HCT116 (cell line): Measurements from ENCODE around the gene SH3GL1.

Experiments
- CTCF ChIP-seq, 3 experiments: fragments of 200-600 bp in 1 of 3; sonication (generic) in 1 of 3; IDR thresholded peaks in 2 of 3; conservative IDR thresholded peaks in 1 of 3; 2 replicates each; pipeline ENCODE4 v1.5.1; 2012 to 2017; ENCODE audit warnings: low read depth in 2 of 3, low read length in 2 of 3, antibody characterized with exemption in 1 of 3, borderline replicate concordance in 1 of 3, control low read depth in 1 of 3, mild to moderate bottlenecking in 1 of 3, mixed read lengths in 1 of 3, mixed run types in 1 of 3, moderate library complexity in 1 of 3; ENCODE audit not compliant: insufficient read depth in 1 of 3
- EZH2 ChIP-seq: fragments of 200-600 bp; sonication (generic); IDR thresholded peaks from 2 replicates; pipeline ENCODE4 v1.6.1; 2017; ENCODE audit warnings: antibody characterized with exemption, mixed run types
- EZH2phosphoT487 ChIP-seq: fragments of 200-600 bp; IDR thresholded peaks from 2 replicates; pipeline ENCODE4 v1.6.1; 2018; ENCODE audit warnings: antibody characterized with exemption, borderline replicate concordance
- POLR2A ChIP-seq: IDR thresholded peaks from 2 replicates; pipeline ENCODE4 v1.7.0; 2011; ENCODE audit warnings: borderline replicate concordance; ENCODE audit not compliant: insufficient read depth, insufficient read length; ENCODE audit errors: extremely low read depth
- RAD21 ChIP-seq: IDR thresholded peaks from 2 replicates; pipeline ENCODE4 v1.6.1; 2012; ENCODE audit warnings: low read depth, mild to moderate bottlenecking
- SRF ChIP-seq: IDR thresholded peaks from 2 replicates; pipeline ENCODE4 v1.6.1; 2012; ENCODE audit warnings: low read depth
- TF ChIP-seq, protein P1 (sequence below): IDR thresholded peaks from 2 replicates; pipeline ENCODE4 v1.6.1; 2011; ENCODE audit warnings: mild to moderate bottlenecking, low read length, moderate library complexity; ENCODE audit not compliant: insufficient replicate concordance; ENCODE audit errors: extremely low read depth

- TF ChIP-seq CTCF (IDR thresholded peaks at IDR 0.05 in 2 of 3, conservative IDR thresholded peaks at IDR 0.05 in 1 of 3; ENCODE audit: borderline replicate concordance in 1 of 3, insufficient read depth in 1 of 3, low read depth in 2 of 3, low read length in 2 of 3) (no peak), POLR2A (no peak), EZH2 (no peak), SRF (no peak), RAD21 (no peak), EZH2phosphoT487 (no peak)
- TF ChIP-seq, protein P1, sequence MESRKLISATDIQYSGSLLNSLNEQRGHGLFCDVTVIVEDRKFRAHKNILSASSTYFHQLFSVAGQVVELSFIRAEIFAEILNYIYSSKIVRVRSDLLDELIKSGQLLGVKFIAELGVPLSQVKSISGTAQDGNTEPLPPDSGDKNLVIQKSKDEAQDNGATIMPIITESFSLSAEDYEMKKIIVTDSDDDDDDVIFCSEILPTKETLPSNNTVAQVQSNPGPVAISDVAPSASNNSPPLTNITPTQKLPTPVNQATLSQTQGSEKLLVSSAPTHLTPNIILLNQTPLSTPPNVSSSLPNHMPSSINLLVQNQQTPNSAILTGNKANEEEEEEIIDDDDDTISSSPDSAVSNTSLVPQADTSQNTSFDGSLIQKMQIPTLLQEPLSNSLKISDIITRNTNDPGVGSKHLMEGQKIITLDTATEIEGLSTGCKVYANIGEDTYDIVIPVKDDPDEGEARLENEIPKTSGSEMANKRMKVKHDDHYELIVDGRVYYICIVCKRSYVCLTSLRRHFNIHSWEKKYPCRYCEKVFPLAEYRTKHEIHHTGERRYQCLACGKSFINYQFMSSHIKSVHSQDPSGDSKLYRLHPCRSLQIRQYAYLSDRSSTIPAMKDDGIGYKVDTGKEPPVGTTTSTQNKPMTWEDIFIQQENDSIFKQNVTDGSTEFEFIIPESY, result no peak
Observed at GRCh38 chr19:4444765-4445741, 44.7 kb upstream of the SH3GL1 start.
